BJ (cell line): ENCODE data around the gene SLC35F4. TPM values are rescaled to one million over a fixed set of nuclear protein-coding genes. Genes with fewer than 3 reads are reported as not detected.

Experiments used
- CTCF ChIA-PET: fragments of 350-600 bp; formaldehyde crosslinking; extraction: SDS; loops from one replicate; lab custom pipeline; 2021; ENCODE audit warnings: antibody characterized with exemption, inconsistent platforms; lab: Yijun Ruan, JAX
- POLR2A ChIA-PET: fragments of 300-600 bp; sonication (Branson Sonifier 250); formaldehyde crosslinking; extraction: SDS; loops from one replicate; lab custom pipeline; 2021; ENCODE audit warnings: antibody characterized with exemption; lab: Charles Lee
- DNase-seq: peaks from one replicate; pipeline ENCODE4 v3.0.0-alpha.2; 2011; ENCODE audit warnings: low read depth
- H3K27me3 ChIP-seq: 2 replicates; pipeline ENCODE4 v1.6.0; 2011; ENCODE audit warnings: low read length; ENCODE audit not compliant: control insufficient read depth, insufficient read depth
- H3K36me3 ChIP-seq: 2 replicates; pipeline ENCODE4 v1.5.1; 2011; ENCODE audit warnings: low read length; ENCODE audit not compliant: control insufficient read depth, insufficient read depth
- H3K4me3 ChIP-seq: 2 replicates; pipeline ENCODE4 v1.5.1; 2011; ENCODE audit warnings: low read depth, mild to moderate bottlenecking, control low read depth, low read length
- CTCF ChIP-seq: IDR thresholded peaks from 2 replicates; pipeline ENCODE4 v1.5.1; 2011; ENCODE audit warnings: low read depth, mild to moderate bottlenecking, control low read depth, inconsistent platforms, low read length, moderate library complexity; ENCODE audit not compliant: insufficient read depth
- polyA plus RNA-seq: library from polyadenylated mRNA; depleted of rRNA; stranded (reverse); fragments of >200 nt; gene quantifications from 2 replicates; pipeline ENCODE4 v1.2.3, GENCODE V29; 2011

SLC35F4 gene
- polyA plus RNA-seq, 1 experiment = not detected

GRCh38 chr14:57749267-57749666 is 116.6 kb downstream of the SLC35F4 start:
- ChIA-PET POLR2A (no interaction called here), CTCF (interaction anchor here (1.2 kb wide), 1 partner anchor 15 kb away, joined by 3 read pairs; no protein-coding TSS in a partner anchor)
- H3K4me3 ChIP-seq = no peak overlapping the region
- no peak for TF ChIP-seq CTCF
- H3K27me3 ChIP-seq = no peaks in the 10 kb centered on the region
- DNase-seq = no peak
- no peaks in the 10 kb centered on the region for H3K36me3 ChIP-seq

GRCh38 chr14:57748279-57748678 is 117.6 kb downstream of the SLC35F4 start:
- ChIA-PET POLR2A (no interaction called here), CTCF (interaction anchor here (1.2 kb wide), 1 partner anchor 14 kb away, joined by 3 read pairs; no protein-coding TSS in a partner anchor)

GRCh38 chr14:57747036-57747435 is 118.9 kb downstream of the SLC35F4 start:
- H3K27me3 ChIP-seq = no peaks in the 10 kb centered on the region
- no peaks in the 10 kb centered on the region for H3K36me3 ChIP-seq
- no peak overlapping the region for H3K4me3 ChIP-seq
- no peak for TF ChIP-seq CTCF
- POLR2A ChIA-PET = no interaction called here
- CTCF ChIA-PET = no interaction called here
- no peak for DNase-seq

More at GRCh38 chr14:57748279-57748678, 117.6 kb downstream of the SLC35F4 start:
- no peaks in the 10 kb centered on the region for H3K27me3 ChIP-seq
- TF ChIP-seq CTCF = no peak
- no peak overlapping the region for H3K4me3 ChIP-seq
- H3K36me3 ChIP-seq = no peaks in the 10 kb centered on the region
- no peak for DNase-seq

- Histone ChIP-seq H3K4me3 (no peak overlapping the region), H3K27me3 (no peaks in the 10 kb centered on the region), H3K36me3 (no peaks in the 10 kb centered on the region)
- POLR2A ChIA-PET = no interaction called here
- TF ChIP-seq CTCF = no peak
- no peak for DNase-seq
- CTCF ChIA-PET = no interaction called here
Measured at GRCh38 chr14:57746563-57746962, 119.3 kb downstream of the SLC35F4 start.

- Histone ChIP-seq H3K27me3 (no peaks in the 10 kb centered on the region), H3K4me3 (no peak overlapping the region), H3K36me3 (no peaks in the 10 kb centered on the region)
- TF ChIP-seq CTCF = no peak
- DNase-seq = no peak
- ChIA-PET POLR2A (no interaction called here), CTCF (no interaction called here)
Measured at GRCh38 chr14:57739516-57739915, 126.4 kb downstream of the SLC35F4 start.
